Parathyroid adenoma (tissue), 2 donors: ENCODE measurements around the gene LGR4.

Experiments
- H2AFZ ChIP-seq: fragments of 300-600 bp; sonication (generic); one replicate; pipeline ENCODE4 v1.7.0; 2017; ENCODE audit warnings: antibody characterized with exemption, mild to moderate bottlenecking
- H3K27ac ChIP-seq: fragments of 300-600 bp; sonication (generic); one replicate; pipeline ENCODE4 v1.7.0; 2017
- H3K27me3 ChIP-seq: fragments of 300-600 bp; sonication (generic); one replicate; pipeline ENCODE4 v1.7.0; 2017; ENCODE audit warnings: low read length; ENCODE audit not compliant: control insufficient read depth, insufficient read depth
- H3K36me3 ChIP-seq: fragments of 300-600 bp; sonication (generic); one replicate; pipeline ENCODE4 v1.7.0; 2017; ENCODE audit warnings: low read length; ENCODE audit not compliant: control insufficient read depth, insufficient read depth
- H3K4me1 ChIP-seq: fragments of 300-600 bp; sonication (generic); one replicate; pipeline ENCODE4 v1.7.0; 2017; ENCODE audit warnings: control low read depth
- H3K4me2 ChIP-seq: fragments of 300-600 bp; sonication (generic); one replicate; pipeline ENCODE4 v1.7.0; 2017; ENCODE audit warnings: low read length
- H3K4me3 ChIP-seq: fragments of 300-600 bp; sonication (generic); one replicate; pipeline ENCODE4 v1.7.0; 2017; ENCODE audit warnings: low read depth, low read length
- H3K79me2 ChIP-seq: fragments of 300-600 bp; sonication (generic); one replicate; pipeline ENCODE4 v1.7.0; 2017; ENCODE audit warnings: control low read depth
- H3K9ac ChIP-seq: fragments of 300-600 bp; sonication (generic); one replicate; pipeline ENCODE4 v1.7.0; 2017; ENCODE audit warnings: mild to moderate bottlenecking
- H3K9me3 ChIP-seq: fragments of 300-600 bp; sonication (generic); one replicate; pipeline ENCODE4 v1.7.0; 2017; ENCODE audit warnings: low read length; ENCODE audit not compliant: control insufficient read depth
- CTCF ChIP-seq: fragments of 300-600 bp; sonication (generic); IDR thresholded peaks from one replicate; pipeline ENCODE4 v1.7.0; 2017; ENCODE audit warnings: antibody characterized with exemption, mild to moderate bottlenecking
- donor health status: primary hyperparathyroidism.

LGR4 gene

GRCh38 chr11:27437829-27438594, 34.6 kb downstream of the LGR4 start:
- Histone ChIP-seq H3K27ac (no peak overlapping the region), H3K9ac (no peak overlapping the region)
- no peak for TF ChIP-seq CTCF

GRCh38 chr11:27436916-27437315, 35.7 kb downstream of the LGR4 start:
- no peak for TF ChIP-seq CTCF
- Histone ChIP-seq H3K9me3 (no peaks in the 10 kb centered on the region), H3K36me3 (no peaks in the 10 kb centered on the region), H3K4me2 (no peak overlapping the region), H3K27ac (no peak overlapping the region), H3K9ac (no peak overlapping the region), H3K79me2 (peaks cover 5% of the 10 kb centered on the region), H3K4me3 (no peak overlapping the region), H2AFZ (no peak overlapping the region), H3K27me3 (no peaks in the 10 kb centered on the region), H3K4me1 (no peaks in the 10 kb centered on the region)

More at GRCh38 chr11:27437829-27438594, 34.6 kb downstream of the LGR4 start:
- Histone ChIP-seq H3K36me3 (no peaks in the 10 kb centered on the region), H3K9me3 (no peaks in the 10 kb centered on the region), H3K27me3 (no peaks in the 10 kb centered on the region), H3K4me1 (no peaks in the 10 kb centered on the region), H3K79me2 (peaks cover 5% of the 10 kb centered on the region), H3K4me3 (no peak overlapping the region), H2AFZ (no peak overlapping the region), H3K4me2 (no peak overlapping the region)

- no peak overlapping the region for H3K27ac ChIP-seq
- H3K4me3 ChIP-seq = no peak overlapping the region
- H3K79me2 ChIP-seq = peaks cover 5% of the 10 kb centered on the region
- H2AFZ ChIP-seq = no peak overlapping the region
- H3K27me3 ChIP-seq = no peaks in the 10 kb centered on the region
- no peak overlapping the region for H3K4me2 ChIP-seq
- H3K36me3 ChIP-seq = no peaks in the 10 kb centered on the region
- no peak for TF ChIP-seq CTCF
- H3K9ac ChIP-seq = no peak overlapping the region
- no peaks in the 10 kb centered on the region for H3K9me3 ChIP-seq
- H3K4me1 ChIP-seq = no peaks in the 10 kb centered on the region
These were observed 38.8 kb downstream of the LGR4 start for GRCh38 chr11:27433742-27434141.

- H3K36me3 ChIP-seq = no peaks in the 10 kb centered on the region
- no peak overlapping the region for H3K4me3 ChIP-seq
- H3K79me2 ChIP-seq = peaks cover 5% of the 10 kb centered on the region
- H3K27ac ChIP-seq = no peak overlapping the region
- H3K9ac ChIP-seq = no peak overlapping the region
- no peak for TF ChIP-seq CTCF
- no peak overlapping the region for H2AFZ ChIP-seq
- H3K4me2 ChIP-seq = no peak overlapping the region
- no peaks in the 10 kb centered on the region for H3K27me3 ChIP-seq
- H3K4me1 ChIP-seq = no peaks in the 10 kb centered on the region
- no peaks in the 10 kb centered on the region for H3K9me3 ChIP-seq
These were observed 40.8 kb downstream of the LGR4 start for GRCh38 chr11:27431808-27432207.
